Common myeloid progenitor, CD34-positive (primary cell): ENCODE data around the gene GATA6.

ENCODE experiments used
- CTCF ChIA-PET: fragments of 350-600 bp; sonication (Branson Sonifier 250); formaldehyde crosslinking; loops from one replicate; lab custom pipeline; 2021; ENCODE audit warnings: antibody characterized with exemption; lab: Charles Lee
- POLR2A ChIA-PET: fragments of 350-600 bp; sonication (Branson Sonifier 250); formaldehyde crosslinking; loops from one replicate; lab custom pipeline; 2021; ENCODE audit warnings: antibody characterized with exemption; lab: Charles Lee
- DNase-seq, 3 donors: peaks; one replicate each; pipeline versions ENCODE4 v3.0.0 to v3.0.0-alpha.2; 2013
- H3K27ac ChIP-seq, 2 experiments: 1 replicate in 1 of 2; 2 replicates in 1 of 2; pipeline ENCODE4 v1.7.0; 2013; ENCODE audit warnings: inconsistent platforms in 2 of 2, low read length in 2 of 2, mild to moderate bottlenecking in 2 of 2, low read depth in 1 of 2, moderate library complexity in 1 of 2; ENCODE audit not compliant: severe bottlenecking in 2 of 2, insufficient read depth in 1 of 2, poor library complexity in 1 of 2
- H3K27me3 ChIP-seq, 5 experiments: replicated peaks in 2 of 5; 1 replicate in 3 of 5; 2 replicates in 2 of 5; pipeline versions ENCODE4 v1.6.1 to v1.7.0; 2013; ENCODE audit warnings: low read length in 4 of 5, mild to moderate bottlenecking in 2 of 5, moderate library complexity in 2 of 5, inconsistent platforms in 1 of 5; ENCODE audit not compliant: insufficient read depth in 5 of 5, control insufficient read depth in 4 of 5
- H3K36me3 ChIP-seq, 4 experiments: 1 replicate in 2 of 4; 2 replicates in 2 of 4; pipeline versions ENCODE4 v1.6.1 to v1.7.0; 2013; ENCODE audit warnings: low read length in 3 of 4, control low read depth in 1 of 4, mild to moderate bottlenecking in 1 of 4; ENCODE audit not compliant: control insufficient read depth in 4 of 4, insufficient read depth in 4 of 4
- H3K4me1 ChIP-seq, 4 experiments: 1 replicate in 3 of 4; 2 replicates in 1 of 4; pipeline versions ENCODE4 v1.6.1 to v1.7.1; 2013; ENCODE audit warnings: low read length in 3 of 4, mild to moderate bottlenecking in 3 of 4, control low read depth in 1 of 4, inconsistent platforms in 1 of 4, moderate library complexity in 1 of 4; ENCODE audit not compliant: control insufficient read depth in 4 of 4, insufficient read depth in 4 of 4; ENCODE audit errors: control extremely low read depth in 1 of 4
- H3K4me3 ChIP-seq, 7 experiments: 1 replicate in 4 of 7; 2 replicates in 3 of 7; pipeline versions ENCODE4 v1.5.1 to v1.7.0; 2013; ENCODE audit warnings: mild to moderate bottlenecking in 7 of 7, low read length in 6 of 7, moderate library complexity in 6 of 7, inconsistent platforms in 2 of 7, low read depth in 2 of 7, control low read depth in 1 of 7; ENCODE audit not compliant: insufficient read depth in 4 of 7, control insufficient read depth in 1 of 7; ENCODE audit errors: extremely low read depth in 1 of 7
- H3K9me3 ChIP-seq, 5 experiments: 1 replicate in 4 of 5; 2 replicates in 1 of 5; pipeline versions ENCODE4 v1.6.1 to v1.7.1; 2013; ENCODE audit warnings: low read length in 4 of 5, mild to moderate bottlenecking in 2 of 5, inconsistent platforms in 1 of 5, low read depth in 1 of 5, moderate library complexity in 1 of 5; ENCODE audit not compliant: control insufficient read depth in 4 of 5, insufficient read depth in 2 of 5; ENCODE audit errors: control extremely low read depth in 1 of 5
- WGBS: methylation state at CpG from one replicate; pipeline ENCODE4 v1.1.5; 2013; ENCODE audit not compliant: insufficient coverage; 5-methylcytosine and 5-hydroxymethylcytosine counted together

GATA6 gene

GRCh38 chr18:22166069-22166950 is 3.1 kb upstream of the GATA6 start:
- POLR2A ChIA-PET = no interaction called here
- WGBS = 6% methylated on average over 36 of the region's 46 CpGs
- Histone ChIP-seq H3K36me3 (no peaks in the 10 kb centered on the region), H3K27me3 (peaks cover 22 to 99% (median 60%) of the 10 kb centered on the region in 5 experiments), H3K27ac (no peak overlapping the region), H3K9me3 (no peaks in the 10 kb centered on the region), H3K4me3 (no peak overlapping the region), H3K4me1 (peaks cover 0 to 36% (median 25%) of the 10 kb centered on the region in 4 experiments)
- CTCF ChIA-PET = no interaction called here
- peak in 1 of 3 donors; percentile 23 for DNase-seq

- 12% methylated on average over 10 of the region's 25 CpGs for WGBS
- peaks cover 0 to 38% (median 27%) of the 10 kb centered on the region in 4 experiments for H3K4me1 ChIP-seq
- no peak for DNase-seq
- H3K4me3 ChIP-seq = no peak overlapping the region
- POLR2A ChIA-PET = no interaction called here
- H3K9me3 ChIP-seq = no peaks in the 10 kb centered on the region
- no peaks in the 10 kb centered on the region for H3K36me3 ChIP-seq
- CTCF ChIA-PET = no interaction called here
- no peak overlapping the region for H3K27ac ChIP-seq
- peaks cover 22 to 99% (median 57%) of the 10 kb centered on the region in 5 experiments for H3K27me3 ChIP-seq
Measured at GRCh38 chr18:22167091-22167470, 2.3 kb upstream of the GATA6 start.

GRCh38 chr18:22167471-22168241 is 1.7 kb upstream of the GATA6 start:
- Histone ChIP-seq H3K27ac (no peak overlapping the region), H3K4me3 (no peak overlapping the region), H3K36me3 (no peaks in the 10 kb centered on the region), H3K4me1 (peaks cover 0 to 38% (median 27%) of the 10 kb centered on the region in 4 experiments), H3K27me3 (peaks cover 21 to 99% (median 60%) of the 10 kb centered on the region in 5 experiments), H3K9me3 (peaks cover 0 to 2% (median 0%) of the 10 kb centered on the region in 5 experiments)
- ChIA-PET CTCF (no interaction called here), POLR2A (no interaction called here)
- DNase-seq = peak in 2 of 3 donors; percentile 41 to 45
- 10% methylated on average over 24 of the region's 34 CpGs for WGBS

- CTCF ChIA-PET = no interaction called here
- Histone ChIP-seq H3K4me1 (peaks cover 0 to 38% (median 27%) of the 10 kb centered on the region in 4 experiments), H3K27ac (no peak overlapping the region), H3K9me3 (peaks cover 0 to 2% (median 0%) of the 10 kb centered on the region in 5 experiments), H3K4me3 (peak overlapping the region in 1 of 7 experiments; percentile 2), H3K36me3 (no peaks in the 10 kb centered on the region), H3K27me3 (peaks cover 15 to 99% (median 58%) of the 10 kb centered on the region in 5 experiments)
- WGBS = 4% methylated on average over 28 of the region's 36 CpGs
- POLR2A ChIA-PET = no interaction called here
- peak; percentile 41 to 69 (median 65) for DNase-seq
Measured at GRCh38 chr18:22168360-22168921, 948 bp upstream of the GATA6 start.

GRCh38 chr18:22169889-22170420 is 566 bp downstream of the GATA6 start:
- peak in 2 of 3 donors; percentile 47 to 61 for DNase-seq
- CTCF ChIA-PET = no interaction called here
- Histone ChIP-seq H3K4me3 (peak overlapping the region; percentile 37 to 83 (median 71)), H3K36me3 (no peaks in the 10 kb centered on the region), H3K27ac (no peak overlapping the region), H3K9me3 (peaks cover 0 to 4% (median 0%) of the 10 kb centered on the region in 5 experiments), H3K4me1 (peaks cover 0 to 37% (median 27%) of the 10 kb centered on the region in 4 experiments), H3K27me3 (peaks cover 9 to 99% (median 51%) of the 10 kb centered on the region in 5 experiments)
- POLR2A ChIA-PET = no interaction called here
- WGBS = 0% methylated on average over 27 of the region's 49 CpGs

- H3K27me3 ChIP-seq = peaks cover 9 to 100% (median 57%) of the 10 kb centered on the region in 5 experiments
- ChIA-PET CTCF (no interaction called here), POLR2A (no interaction called here)
- H3K27ac ChIP-seq = no peak overlapping the region
- peak in 2 of 3 donors; percentile 49 to 58 for DNase-seq
- peak overlapping the region; percentile 37 to 83 (median 71) for H3K4me3 ChIP-seq
- no peaks in the 10 kb centered on the region for H3K36me3 ChIP-seq
- peaks cover 0 to 32% (median 25%) of the 10 kb centered on the region in 4 experiments for H3K4me1 ChIP-seq
- H3K9me3 ChIP-seq = peaks cover 0 to 4% (median 0%) of the 10 kb centered on the region in 5 experiments
- WGBS = 3% methylated on average over 44 of the region's 66 CpGs
Measured at GRCh38 chr18:22170421-22171257, 1.2 kb downstream of the GATA6 start.
